IMR-90 (cell line): ENCODE measurements around the gene SPAST. TPM values are rescaled to one million over a fixed set of nuclear protein-coding genes. Genes with fewer than 3 reads are reported as not detected.

Experiments
- ATAC-seq: fragments of 200-7000 bp; cut with Tn5 transposase; 2 replicates; pipeline ENCODE4 v1.9.1; 2020; ENCODE audit warnings: low read depth, mild to moderate bottlenecking, moderate library complexity
- BruUV-seq: library from RNA; stranded (reverse); fragments of 400-500 nt; replicated peaks from 2 replicates; lab custom pipeline; 2021; lab: Mats Ljungman, UMichigan
- CTCF ChIA-PET: fragments of 300-600 bp; formaldehyde crosslinking; extraction: SDS; loops from one replicate; lab custom pipeline; 2021; ENCODE audit warnings: antibody characterized with exemption; lab: Yijun Ruan, JAX
- POLR2A ChIA-PET: fragments of 300-600 bp; sonication (Branson Sonifier 250); formaldehyde crosslinking; loops from one replicate; lab custom pipeline; 2022; ENCODE audit warnings: antibody characterized with exemption; ENCODE audit not compliant: unreplicated experiment; lab: Charles Lee
- DNase-seq: peaks from one replicate; pipeline ENCODE4 v3.0.0; 2013
- H2AFZ ChIP-seq: replicated peaks from 2 replicates; pipeline ENCODE3; 2013; ENCODE audit warnings: low read length, mild to moderate bottlenecking; ENCODE audit not compliant: poor library complexity
- H2AK5ac ChIP-seq: 2 replicates; pipeline ENCODE4 v1.6.1; 2013; ENCODE audit warnings: low read depth, low read length, inconsistent platforms
- H2AK9ac ChIP-seq: replicated peaks from 2 replicates; pipeline ENCODE3; 2013; ENCODE audit warnings: mild to moderate bottlenecking, low read depth, low read length, moderate library complexity; ENCODE audit not compliant: poor library complexity
- H2BK120ac ChIP-seq: 2 replicates; pipeline ENCODE4 v1.6.1; 2013; ENCODE audit warnings: low read depth, low read length, inconsistent platforms
- H2BK15ac ChIP-seq: 3 replicates; pipeline ENCODE4 v1.6.1; 2013; ENCODE audit warnings: low read depth, low read length, inconsistent platforms
- H2BK20ac ChIP-seq: 2 replicates; pipeline ENCODE4 v1.6.1; 2013; ENCODE audit warnings: low read depth, mild to moderate bottlenecking, inconsistent platforms, low read length, moderate library complexity
- H2BK5ac ChIP-seq: 2 replicates; pipeline ENCODE4 v1.6.1; 2013; ENCODE audit warnings: mild to moderate bottlenecking, low read depth, low read length, inconsistent platforms; ENCODE audit not compliant: poor library complexity, severe bottlenecking
- H3K14ac ChIP-seq: replicated peaks from 2 replicates; pipeline ENCODE4 v1.6.1; 2013; ENCODE audit warnings: low read depth, low read length, inconsistent platforms
- H3K18ac ChIP-seq: 2 replicates; pipeline ENCODE4 v1.6.1; 2013; ENCODE audit warnings: low read depth, low read length, control low read depth
- H3K23ac ChIP-seq: 2 replicates; pipeline ENCODE4 v1.6.1; 2013; ENCODE audit warnings: low read depth, low read length, inconsistent platforms
- H3K27ac ChIP-seq: 2 replicates; pipeline ENCODE4 v1.5.1; 2013; ENCODE audit warnings: mild to moderate bottlenecking, control low read depth, low read length; ENCODE audit not compliant: insufficient read depth
- H3K27me3 ChIP-seq: 2 replicates; pipeline ENCODE4 v1.6.1; 2013; ENCODE audit warnings: low read length; ENCODE audit not compliant: control insufficient read depth, insufficient read depth
- H3K36me3 ChIP-seq: 2 replicates; pipeline ENCODE4 v1.6.1; 2013; ENCODE audit warnings: low read length, mixed read lengths; ENCODE audit not compliant: control insufficient read depth, insufficient read depth
- H3K4ac ChIP-seq: 2 replicates; pipeline ENCODE4 v1.6.1; 2013; ENCODE audit warnings: low read depth, low read length, inconsistent platforms
- H3K4me1 ChIP-seq: 2 replicates; pipeline ENCODE4 v1.6.1; 2013; ENCODE audit warnings: low read length, mixed read lengths; ENCODE audit not compliant: control insufficient read depth, insufficient read depth
- H3K4me2 ChIP-seq: 2 replicates; pipeline ENCODE4 v1.6.1; 2013; ENCODE audit warnings: low read depth, mild to moderate bottlenecking, control low read depth, low read length, moderate library complexity
- H3K4me3 ChIP-seq: 2 replicates; pipeline ENCODE4 v1.5.1; 2013; ENCODE audit warnings: low read depth, mild to moderate bottlenecking, control low read depth, low read length, moderate library complexity; ENCODE audit not compliant: insufficient read depth
- H3K56ac ChIP-seq: 2 replicates; pipeline ENCODE4 v1.6.1; 2013; ENCODE audit warnings: low read length, inconsistent platforms; ENCODE audit not compliant: insufficient read depth; ENCODE audit errors: extremely low read depth
- H3K79me1 ChIP-seq, 2 experiments: 2 replicates each; pipeline ENCODE4 v1.6.1; 2013; ENCODE audit warnings: low read length in 2 of 2, inconsistent platforms in 1 of 2, low read depth in 1 of 2
- H3K9ac ChIP-seq: 2 replicates; pipeline ENCODE4 v1.6.1; 2013; ENCODE audit warnings: low read depth, low read length, control low read depth
- H3K9me1 ChIP-seq: 2 replicates; pipeline ENCODE4 v1.6.1; 2013; ENCODE audit warnings: low read length, inconsistent platforms; ENCODE audit not compliant: insufficient read depth
- H3K9me3 ChIP-seq: 2 replicates; pipeline ENCODE4 v1.6.1; 2013; ENCODE audit warnings: low read length; ENCODE audit not compliant: control insufficient read depth, insufficient read depth
- H4K20me1 ChIP-seq: 2 replicates; pipeline ENCODE4 v1.6.1; 2013; ENCODE audit warnings: low read length, inconsistent platforms; ENCODE audit not compliant: insufficient read depth
- H4K5ac ChIP-seq: 2 replicates; pipeline ENCODE4 v1.6.1; 2013; ENCODE audit warnings: mild to moderate bottlenecking, low read depth, low read length, control low read depth
- H4K8ac ChIP-seq, 2 experiments: 2 replicates each; pipeline ENCODE4 v1.6.1; 2013; ENCODE audit warnings: low read depth in 2 of 2, low read length in 2 of 2, control low read depth in 1 of 2, inconsistent platforms in 1 of 2
- H4K91ac ChIP-seq: 2 replicates; pipeline ENCODE4 v1.6.1; 2013; ENCODE audit warnings: low read depth, low read length, inconsistent platforms; ENCODE audit not compliant: insufficient read depth
- BHLHE40 ChIP-seq: fragments of 150-350 bp; IDR thresholded peaks from 2 replicates; pipeline ENCODE4 v1.6.1; 2016; ENCODE audit warnings: mild to moderate bottlenecking, low read depth, low read length
- CHD1 ChIP-seq: IDR thresholded peaks from 2 replicates; pipeline ENCODE4 v1.6.1; 2012; ENCODE audit warnings: low read depth, low read length, improper control_type of control experiment
- CTCF ChIP-seq: conservative IDR thresholded peaks from 2 replicates; pipeline ENCODE4 v1.5.1; 2012; ENCODE audit warnings: mild to moderate bottlenecking, low read depth, low read length, improper control_type of control experiment
- ELK1 ChIP-seq: fragments of 150-350 bp; IDR thresholded peaks from 2 replicates; pipeline ENCODE4 v1.6.1; 2016; ENCODE audit warnings: low read depth, mild to moderate bottlenecking, low read length, moderate library complexity, borderline replicate concordance
- FOS ChIP-seq: fragments of 150-350 bp; IDR thresholded peaks from 2 replicates; pipeline ENCODE4 v1.6.1; 2016; ENCODE audit warnings: low read depth, low read length
- MAFK ChIP-seq: IDR thresholded peaks from 2 replicates; pipeline ENCODE4 v1.6.1; 2012; ENCODE audit warnings: low read depth, low read length, improper control_type of control experiment
- MAZ ChIP-seq: IDR thresholded peaks from 2 replicates; pipeline ENCODE4 v1.6.1; 2012; ENCODE audit warnings: low read depth, mild to moderate bottlenecking, low read length, improper control_type of control experiment, moderate library complexity, borderline replicate concordance
- MXI1 ChIP-seq: IDR thresholded peaks from 2 replicates; pipeline ENCODE4 v1.6.1; 2012; ENCODE audit warnings: low read depth, mild to moderate bottlenecking, low read length, moderate library complexity, borderline replicate concordance
- NFE2L2 ChIP-seq: fragments of 150-350 bp; IDR thresholded peaks from 2 replicates; pipeline ENCODE4 v1.6.1; 2016; ENCODE audit warnings: low read depth, mild to moderate bottlenecking, low read length
- POLR2A ChIP-seq: IDR thresholded peaks from 2 replicates; pipeline ENCODE4 v1.6.1; 2012; ENCODE audit warnings: mild to moderate bottlenecking, low read depth, low read length
- RFX5 ChIP-seq: IDR thresholded peaks from 2 replicates; pipeline ENCODE4 v1.8.0; 2012; ENCODE audit warnings: low read depth, mild to moderate bottlenecking, low read length, moderate library complexity
- SMC3 ChIP-seq: fragments of 150-350 bp; IDR thresholded peaks from 2 replicates; pipeline ENCODE4 v1.6.1; 2016; ENCODE audit warnings: low read depth, mild to moderate bottlenecking, antibody characterized with exemption, low read length, moderate library complexity
- USF2 ChIP-seq: fragments of 150-350 bp; IDR thresholded peaks from 2 replicates; pipeline ENCODE4 v1.6.1; 2017; ENCODE audit warnings: mild to moderate bottlenecking, antibody characterized with exemption, low read length, low read depth
- WGBS, 2 experiments: methylation state at CpG; one replicate each; pipeline versions ENCODE4 v1.1.5 to v1.1.7; 2013; ENCODE audit warnings: missing lambda C conversion rate in 2 of 2; ENCODE audit not compliant: insufficient read length in 1 of 2; ENCODE audit errors: extremely low coverage in 2 of 2; 5-methylcytosine and 5-hydroxymethylcytosine counted together
- dilution Hi-C: fragments of 300-500 bp; cut with HindIII; formaldehyde crosslinking; loops from one replicate; pipeline ENCODE4 v1.14.3; 2018; ENCODE audit warnings: low sequenced_read_pairs; ENCODE audit not compliant: unreplicated experiment
- in situ Hi-C: fragments of 300-500 bp; cut with MboI; formaldehyde crosslinking; loops from 3 replicates; pipeline ENCODE4 v1.14.3; 2019; ENCODE audit warnings: low sequenced_read_pairs, inconsistent platforms, mixed read lengths
- intact Hi-C: fragments of 100-400 bp; cut with micrococcal nuclease; formaldehyde crosslinking; loops from 2 replicates; pipeline ENCODE4 v1.10.0; 2022
- polyA plus RNA-seq, 3 experiments: library from polyadenylated mRNA; depleted of rRNA; stranded (reverse); fragments of >200 nt; gene quantifications; 2 replicates each; pipeline ENCODE4 v1.2.3, GENCODE V29; 2012; ENCODE audit warnings: low replicate concordance in 1 of 3
- total RNA-seq: library from RNA; depleted of rRNA; stranded (reverse); fragments of >200 nt; gene quantifications from 2 replicates; pipeline ENCODE4 v1.2.3, GENCODE V29; 2012

SPAST gene
- total and polyA plus RNA-seq, 2 of the 4 experiments (the other 2 are of a cell fraction) = 5.3 to 14.5 TPM

GRCh38 chr2:32135409-32135808, 72.1 kb downstream of the SPAST start:
- ChIA-PET CTCF (interaction anchor here (0.6 kb wide), 1 partner anchor 70 kb away, joined by 3 read pairs; no protein-coding TSS in a partner anchor), POLR2A (no interaction called here)
- Histone ChIP-seq H3K18ac (no peak overlapping the region), H4K8ac (no peak overlapping the region), H3K14ac (no peak overlapping the region), H4K20me1 (no peaks in the 10 kb centered on the region), H3K36me3 (no peaks in the 10 kb centered on the region), H3K4me2 (no peak overlapping the region), H3K27ac (no peak overlapping the region), H3K4me3 (no peak overlapping the region), H2AFZ (no peak overlapping the region), H4K5ac (no peak overlapping the region), H4K91ac (no peak overlapping the region), H3K4me1 (peaks cover 2% of the 10 kb centered on the region; the same call in 1 of the 2 replicates), H2BK5ac (peak overlapping the region; percentile 38), H2BK120ac (no peak overlapping the region), H3K79me1 (peaks cover 0 to 4% of the 10 kb centered on the region in 2 experiments; a peak in 1 of 4 replicates), H3K4ac (no peak overlapping the region), H2BK15ac (no peak overlapping the region), H2AK9ac (no peak overlapping the region), H3K9me1 (no peaks in the 10 kb centered on the region), H3K9me3 (no peaks in the 10 kb centered on the region), H2BK20ac (no peak overlapping the region), H3K56ac (no peak overlapping the region), H3K9ac (no peak overlapping the region), H3K23ac (no peak overlapping the region), H3K27me3 (no peaks in the 10 kb centered on the region), H2AK5ac (no peak overlapping the region)
- intact Hi-C loops = loop anchor here (10.0 kb wide), 1 partner anchor 451 kb away; no protein-coding TSS in a partner anchor
- DNase-seq (peak; percentile 80), ATAC-seq (peak; percentile 91)
- no TSS peak for BruUV-seq
- in situ Hi-C loops = no loop called here
- no peak for TF ChIP-seq MXI1
- TF ChIP-seq USF2 = no peak
- peak; percentile 47 for TF ChIP-seq CTCF
- TF ChIP-seq BHLHE40 = no peak
- TF ChIP-seq MAFK = no peak
- no peak for TF ChIP-seq ELK1
- TF ChIP-seq POLR2A = no peak
- no peak for TF ChIP-seq MAZ
- peak; percentile 47; the same call in 1 of the 2 replicates for TF ChIP-seq FOS
- TF ChIP-seq RFX5 = no peak
- TF ChIP-seq SMC3 = peak; percentile 32; the same call in 1 of the 2 replicates
- TF ChIP-seq NFE2L2 = no peak
- no peak for TF ChIP-seq CHD1
- dilution Hi-C loops = no loop called here
- WGBS, 2 experiments = no CpG with 5 or more reads among the region's 8 CpGs
